A673 (cell line): ENCODE measurements around the gene DLGAP1.

ENCODE experiments used
- EZH2 ChIP-seq: fragments of 200-600 bp; sonication (generic); IDR thresholded peaks from 2 replicates; pipeline ENCODE4 v1.6.1; 2017; ENCODE audit warnings: borderline replicate concordance, low read depth, mild to moderate bottlenecking, mixed read lengths, antibody characterized with exemption, low read length; ENCODE audit not compliant: poor library complexity, severe bottlenecking
- TF ChIP-seq, protein P1 (sequence below): fragments of 300-800, 200-600 bp; sonication (generic); conservative IDR thresholded peaks from 2 replicates; pipeline ENCODE4 v1.5.1; 2017; ENCODE audit warnings: low read depth, mild to moderate bottlenecking, antibody characterized with exemption, low read length, moderate library complexity, mixed read lengths

DNA sequence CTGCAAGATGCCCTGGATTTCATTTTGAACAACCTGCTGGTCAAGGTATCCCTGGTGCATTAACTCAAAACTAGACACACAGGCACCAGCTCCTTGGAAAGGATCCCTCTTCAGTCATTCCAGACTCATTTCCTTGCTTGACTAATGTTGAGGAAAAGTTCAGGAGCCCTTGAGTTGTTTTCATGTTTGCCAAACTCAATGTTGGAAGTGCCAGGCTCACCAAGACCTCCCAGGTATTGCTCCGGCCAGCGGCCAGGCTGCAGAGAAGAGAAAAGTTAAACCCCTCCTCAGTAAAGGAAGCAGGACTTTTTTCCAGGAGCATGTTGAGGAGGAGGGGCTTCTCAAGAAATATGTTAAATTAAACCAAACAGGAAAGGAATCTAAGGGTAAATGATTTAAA lies 962.4 kb downstream of the DLGAP1 start:
- TF ChIP-seq, protein P1, sequence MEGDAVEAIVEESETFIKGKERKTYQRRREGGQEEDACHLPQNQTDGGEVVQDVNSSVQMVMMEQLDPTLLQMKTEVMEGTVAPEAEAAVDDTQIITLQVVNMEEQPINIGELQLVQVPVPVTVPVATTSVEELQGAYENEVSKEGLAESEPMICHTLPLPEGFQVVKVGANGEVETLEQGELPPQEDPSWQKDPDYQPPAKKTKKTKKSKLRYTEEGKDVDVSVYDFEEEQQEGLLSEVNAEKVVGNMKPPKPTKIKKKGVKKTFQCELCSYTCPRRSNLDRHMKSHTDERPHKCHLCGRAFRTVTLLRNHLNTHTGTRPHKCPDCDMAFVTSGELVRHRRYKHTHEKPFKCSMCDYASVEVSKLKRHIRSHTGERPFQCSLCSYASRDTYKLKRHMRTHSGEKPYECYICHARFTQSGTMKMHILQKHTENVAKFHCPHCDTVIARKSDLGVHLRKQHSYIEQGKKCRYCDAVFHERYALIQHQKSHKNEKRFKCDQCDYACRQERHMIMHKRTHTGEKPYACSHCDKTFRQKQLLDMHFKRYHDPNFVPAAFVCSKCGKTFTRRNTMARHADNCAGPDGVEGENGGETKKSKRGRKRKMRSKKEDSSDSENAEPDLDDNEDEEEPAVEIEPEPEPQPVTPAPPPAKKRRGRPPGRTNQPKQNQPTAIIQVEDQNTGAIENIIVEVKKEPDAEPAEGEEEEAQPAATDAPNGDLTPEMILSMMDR: no peak
- TF ChIP-seq EZH2: no peak
